DND-41 (cell line): ENCODE results near the gene SQOR.

ENCODE experiments used
- ATAC-seq: fragments of 200-7000 bp; cut with Tn5 transposase; 3 replicates; pipeline ENCODE4 v1.9.1; 2021; ENCODE audit warnings: low read depth; ENCODE audit not compliant: insufficient read depth
- DNase-seq: peaks from one replicate; pipeline ENCODE4 v3.0.0-alpha.2; 2020
- H2AFZ ChIP-seq: 2 replicates; pipeline ENCODE4 v1.6.0; 2012; ENCODE audit warnings: low read depth, low read length
- H3K27ac ChIP-seq: 2 replicates; pipeline ENCODE4 v1.5.1; 2012; ENCODE audit warnings: low read length, inconsistent platforms
- H3K27me3 ChIP-seq: fragments of 200-600 bp; sonication (generic); 2 replicates; pipeline ENCODE4 v1.6.0; 2012; ENCODE audit warnings: low read length, mild to moderate bottlenecking, inconsistent platforms; ENCODE audit not compliant: insufficient read depth, poor library complexity
- H3K36me3 ChIP-seq: 2 replicates; pipeline ENCODE4 v1.5.1; 2012; ENCODE audit warnings: low read length, inconsistent platforms; ENCODE audit not compliant: insufficient read depth
- H3K4me1 ChIP-seq: 2 replicates; pipeline ENCODE4 v1.5.1; 2012; ENCODE audit warnings: mild to moderate bottlenecking, low read length; ENCODE audit not compliant: insufficient read depth
- H3K4me2 ChIP-seq: 2 replicates; pipeline ENCODE4 v1.6.0; 2012; ENCODE audit warnings: mild to moderate bottlenecking, moderate library complexity, low read length, inconsistent platforms; ENCODE audit not compliant: insufficient read depth
- H3K4me3 ChIP-seq, 2 experiments: fragments of 200-600 bp in 1 of 2; shearing (Covaris generic) in 1 of 2; 2 replicates each; pipeline ENCODE4 v1.5.1; 2012 to 2016; ENCODE audit warnings: inconsistent platforms in 2 of 2, low read length in 2 of 2, mild to moderate bottlenecking in 2 of 2, low read depth in 1 of 2, moderate library complexity in 1 of 2
- H3K79me2 ChIP-seq: 2 replicates; pipeline ENCODE4 v1.6.0; 2012; ENCODE audit warnings: low read length, inconsistent platforms; ENCODE audit not compliant: insufficient read depth
- H3K9ac ChIP-seq: 2 replicates; pipeline ENCODE4 v1.6.0; 2012; ENCODE audit warnings: low read depth, mild to moderate bottlenecking, inconsistent platforms, low read length, moderate library complexity
- H3K9me3 ChIP-seq: 2 replicates; pipeline ENCODE4 v1.5.1; 2012; ENCODE audit warnings: low read length, moderate library complexity, mild to moderate bottlenecking, inconsistent platforms; ENCODE audit not compliant: insufficient read depth, severe bottlenecking
- H4K20me1 ChIP-seq: 2 replicates; pipeline ENCODE4 v1.6.0; 2012; ENCODE audit warnings: low read length; ENCODE audit not compliant: insufficient read depth
- CTCF ChIP-seq: IDR thresholded peaks from 2 replicates; pipeline ENCODE4 v1.5.1; 2012; ENCODE audit warnings: borderline replicate concordance, low read length, moderate library complexity, mild to moderate bottlenecking; ENCODE audit not compliant: poor library complexity, severe bottlenecking; ENCODE audit errors: extremely low read depth
- EZH2 ChIP-seq: IDR thresholded peaks from 3 replicates; pipeline ENCODE4 v1.6.1; 2012; ENCODE audit warnings: borderline replicate concordance, low read depth, mild to moderate bottlenecking, moderate library complexity, low read length, inconsistent platforms; ENCODE audit not compliant: severe bottlenecking

The SQOR gene

GRCh38 chr15:45731343-45731742, 96.5 kb downstream of the SQOR start:
- Histone ChIP-seq H3K27me3 (no peaks in the 10 kb centered on the region), H3K27ac (no peak overlapping the region), H3K4me2 (no peak overlapping the region), H4K20me1 (no peaks in the 10 kb centered on the region), H3K9ac (no peak overlapping the region), H3K36me3 (no peaks in the 10 kb centered on the region), H3K4me3 (no peak overlapping the region), H3K79me2 (no peaks in the 10 kb centered on the region), H3K9me3 (no peaks in the 10 kb centered on the region), H3K4me1 (no peaks in the 10 kb centered on the region), H2AFZ (no peak overlapping the region)
- TF ChIP-seq CTCF, result no peak
- no peak for TF ChIP-seq EZH2
- DNase-seq (no peak), ATAC-seq (no peak)

GRCh38 chr15:45732662-45733061, 97.8 kb downstream of the SQOR start:
- Histone ChIP-seq H3K4me1 (no peaks in the 10 kb centered on the region), H3K79me2 (no peaks in the 10 kb centered on the region), H3K4me2 (no peak overlapping the region), H3K36me3 (no peaks in the 10 kb centered on the region), H3K9ac (no peak overlapping the region), H3K27ac (no peak overlapping the region), H3K9me3 (no peaks in the 10 kb centered on the region), H3K27me3 (no peaks in the 10 kb centered on the region), H2AFZ (no peak overlapping the region), H4K20me1 (no peaks in the 10 kb centered on the region), H3K4me3 (no peak overlapping the region)
- DNase-seq (no peak), ATAC-seq (no peak)
- no peak for TF ChIP-seq EZH2
- TF ChIP-seq CTCF, result no peak

GRCh38 chr15:45734260-45734711, 99.5 kb downstream of the SQOR start:
- no peak overlapping the region for H3K27ac ChIP-seq
- H3K9ac ChIP-seq, result no peak overlapping the region
- no peaks in the 10 kb centered on the region for H3K4me1 ChIP-seq
- no peak overlapping the region for H3K4me2 ChIP-seq
- ATAC-seq (no peak), DNase-seq (no peak)
- no peaks in the 10 kb centered on the region for H3K27me3 ChIP-seq
- no peak for TF ChIP-seq CTCF
- TF ChIP-seq EZH2, result no peak
- H3K9me3 ChIP-seq, result no peaks in the 10 kb centered on the region
- no peak overlapping the region for H3K4me3 ChIP-seq
- no peaks in the 10 kb centered on the region for H4K20me1 ChIP-seq
- H3K36me3 ChIP-seq, result no peaks in the 10 kb centered on the region
- no peak overlapping the region for H2AFZ ChIP-seq
- no peaks in the 10 kb centered on the region for H3K79me2 ChIP-seq
